Measurements from ENCODE around the gene LAMA3. TPM values are rescaled to one million over a fixed set of nuclear protein-coding genes. Genes with fewer than 3 reads are reported as not detected.
A peak's percentile ranks its signal among the peaks of the same experiment; 100 is the strongest.
"Not testable (repeated sequence)": the region's sequence is repeated elsewhere in the genome, so short reads cannot be mapped to it uniquely, and the experiment has no call there.

The LAMA3 gene
- total RNA-seq, 1 experiment from 2014 or later = 26.7 TPM

- no peak for DNase-seq (ENCODE audit: low read depth)
- in situ Hi-C loops (cut with HindIII; ENCODE audit: low pct_unique_long_range_greater_than_20kb, low sequenced_read_pairs) = no loop called here
These were observed 33.4 kb downstream of the LAMA3 start for GRCh38 chr18:23722646-23723045.

DNA sequence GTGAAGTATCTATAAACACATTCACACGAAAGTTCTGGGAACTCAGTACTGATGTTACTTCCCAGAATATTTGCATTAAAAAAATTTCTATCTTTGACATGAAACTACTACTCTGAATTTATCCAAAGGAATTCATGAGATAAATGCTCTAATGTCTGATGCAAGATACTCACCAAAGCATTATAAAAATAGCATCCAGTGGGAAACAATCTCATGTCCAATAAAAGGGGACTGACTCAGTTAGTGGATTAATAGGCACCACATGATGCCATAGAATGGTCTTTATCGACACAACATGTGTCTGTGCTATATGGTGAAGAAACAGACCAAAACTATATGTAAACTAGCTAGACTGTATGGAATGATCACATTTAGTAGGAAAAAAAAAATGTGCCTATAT is 33.9 kb downstream of the LAMA3 start:
- in situ Hi-C loops (cut with HindIII; ENCODE audit: low pct_unique_long_range_greater_than_20kb, low sequenced_read_pairs) = no loop called here
- no peak for DNase-seq (ENCODE audit: low read depth)

DNA sequence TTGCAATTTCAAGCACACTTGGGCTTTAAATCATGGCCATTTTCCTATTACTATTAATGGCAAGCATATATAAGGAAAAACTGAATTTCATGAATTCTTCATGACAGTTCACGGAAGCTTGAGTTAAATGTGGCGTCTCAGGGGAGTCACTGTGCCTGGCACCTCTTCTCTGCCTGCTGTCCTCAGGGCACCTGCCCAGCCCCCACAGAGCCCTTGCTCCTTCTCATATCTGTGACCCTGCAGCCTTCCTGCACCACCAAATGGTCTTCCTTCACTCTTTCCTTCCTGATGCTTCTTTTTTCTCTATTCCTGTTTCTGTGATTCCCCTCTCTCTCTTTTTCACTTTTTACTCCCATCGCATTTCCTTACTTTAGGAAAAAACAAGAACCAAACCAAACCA is 35.4 kb downstream of the LAMA3 start:
- in situ Hi-C loops (cut with HindIII; ENCODE audit: low pct_unique_long_range_greater_than_20kb, low sequenced_read_pairs) = no loop called here
- DNase-seq (ENCODE audit: low read depth) = no peak

DNA sequence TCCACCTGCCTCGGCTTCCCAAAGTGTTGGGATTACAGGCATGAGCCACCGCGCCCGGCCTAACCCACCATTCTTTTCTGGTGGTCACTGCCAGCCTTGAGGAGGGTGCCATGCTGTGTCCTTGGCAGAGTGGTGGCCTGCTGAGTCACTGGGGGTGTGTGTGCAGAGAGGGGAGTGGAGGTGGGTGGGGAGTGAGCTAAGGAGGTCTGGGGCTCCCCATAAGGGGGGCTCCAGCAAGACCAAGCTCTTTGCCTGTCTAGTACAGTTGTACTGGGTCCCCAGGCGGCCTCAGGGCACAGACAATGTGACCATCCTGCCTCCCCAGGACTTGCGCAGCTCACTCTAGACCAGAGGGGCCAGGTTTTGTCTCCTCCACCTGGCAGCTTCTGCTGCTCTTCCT is 36.1 kb downstream of the LAMA3 start:
- in situ Hi-C loops (cut with HindIII; ENCODE audit: low pct_unique_long_range_greater_than_20kb, low sequenced_read_pairs) = no loop called here
- no peak for DNase-seq (ENCODE audit: low read depth)

DNA sequence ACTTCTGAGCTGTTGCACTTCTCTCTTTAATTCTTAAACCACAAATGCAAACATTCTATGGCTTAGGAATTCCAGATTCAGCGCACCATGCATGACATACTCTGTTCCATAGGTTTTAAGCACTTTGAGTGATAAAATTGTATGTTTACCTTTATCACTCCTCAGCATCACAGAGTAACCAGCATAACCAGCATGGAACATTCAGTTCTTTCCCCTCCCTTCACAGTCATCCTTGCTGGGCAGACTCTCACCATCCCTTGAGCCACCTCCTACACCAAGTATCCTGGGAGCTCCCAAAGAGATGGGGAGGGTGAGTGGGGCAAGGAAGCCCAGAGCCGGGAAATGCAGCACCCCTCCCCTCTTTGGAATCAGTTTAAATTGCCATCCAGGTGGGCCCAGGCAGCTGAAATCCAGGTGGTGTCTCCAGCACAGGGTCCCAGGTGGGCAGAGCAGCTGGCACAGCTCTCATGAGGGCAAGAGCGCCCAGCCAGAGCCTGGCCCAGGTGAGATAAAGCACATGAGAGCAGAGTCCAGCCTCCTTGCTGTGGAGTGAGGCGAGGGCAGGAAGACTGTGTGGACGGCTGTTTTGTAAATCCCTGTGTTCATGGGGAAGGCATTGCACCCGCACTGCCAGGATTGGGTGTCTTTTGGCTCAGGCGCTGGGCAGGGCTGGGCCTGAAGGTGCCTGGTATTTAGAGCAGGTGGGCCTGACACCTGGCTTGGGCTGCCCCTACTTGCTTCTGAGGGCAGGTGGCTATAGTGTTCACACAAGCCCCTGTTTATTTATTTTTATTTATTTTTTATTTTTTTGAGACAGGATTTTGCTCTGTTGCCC is 36.8 kb downstream of the LAMA3 start:
- no peak for DNase-seq (ENCODE audit: low read depth)
- in situ Hi-C loops (cut with HindIII; ENCODE audit: low pct_unique_long_range_greater_than_20kb, low sequenced_read_pairs) = no loop called here

GRCh38 chr18:23727707-23728493 is 38.6 kb downstream of the LAMA3 start:
- DNase-seq (ENCODE audit: low read depth) = no peak
- in situ Hi-C loops (cut with HindIII; ENCODE audit: low pct_unique_long_range_greater_than_20kb, low sequenced_read_pairs) = no loop called here

GRCh38 chr18:23730857-23731256 is 41.6 kb downstream of the LAMA3 start:
- no peak for DNase-seq (ENCODE audit: low read depth)
- in situ Hi-C loops (cut with HindIII; ENCODE audit: low pct_unique_long_range_greater_than_20kb, low sequenced_read_pairs) = no loop called here

- in situ Hi-C loops (cut with HindIII; ENCODE audit: low pct_unique_long_range_greater_than_20kb, low sequenced_read_pairs) = no loop called here
- DNase-seq (ENCODE audit: low read depth) = no peak
These were observed 42.6 kb downstream of the LAMA3 start for GRCh38 chr18:23731861-23732260.

- DNase-seq (ENCODE audit: low read depth) = no peak
- in situ Hi-C loops (cut with HindIII; ENCODE audit: low pct_unique_long_range_greater_than_20kb, low sequenced_read_pairs) = no loop called here
These were observed 43.2 kb downstream of the LAMA3 start for GRCh38 chr18:23732439-23732838.

DNA sequence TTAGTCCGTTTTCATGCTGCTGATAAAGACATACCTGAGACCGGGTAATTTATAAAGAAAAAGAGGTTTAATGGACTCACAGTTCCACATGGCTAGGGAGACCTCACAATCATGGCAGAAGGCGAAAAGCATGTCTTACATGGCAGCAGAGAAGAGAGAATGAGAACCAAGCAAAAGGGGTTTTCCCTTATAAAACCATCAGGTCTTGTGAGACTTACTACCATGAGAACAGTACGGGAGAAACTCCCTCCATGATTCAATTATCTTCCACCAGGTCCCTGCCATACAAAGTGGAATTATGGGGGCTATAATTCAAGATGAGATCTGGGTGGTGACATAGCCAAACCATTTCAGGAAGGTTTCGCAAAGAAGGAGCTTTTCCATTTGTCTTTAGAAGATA is 44.0 kb downstream of the LAMA3 start:
- DNase-seq (ENCODE audit: low read depth) = peak; percentile 41
- in situ Hi-C loops (cut with HindIII; ENCODE audit: low pct_unique_long_range_greater_than_20kb, low sequenced_read_pairs) = not testable (repeated sequence)

- no peak for DNase-seq (ENCODE audit: low read depth)
- in situ Hi-C loops (cut with HindIII; ENCODE audit: low pct_unique_long_range_greater_than_20kb, low sequenced_read_pairs) = no loop called here
These were observed 44.6 kb downstream of the LAMA3 start for GRCh38 chr18:23733895-23734294.

DNA sequence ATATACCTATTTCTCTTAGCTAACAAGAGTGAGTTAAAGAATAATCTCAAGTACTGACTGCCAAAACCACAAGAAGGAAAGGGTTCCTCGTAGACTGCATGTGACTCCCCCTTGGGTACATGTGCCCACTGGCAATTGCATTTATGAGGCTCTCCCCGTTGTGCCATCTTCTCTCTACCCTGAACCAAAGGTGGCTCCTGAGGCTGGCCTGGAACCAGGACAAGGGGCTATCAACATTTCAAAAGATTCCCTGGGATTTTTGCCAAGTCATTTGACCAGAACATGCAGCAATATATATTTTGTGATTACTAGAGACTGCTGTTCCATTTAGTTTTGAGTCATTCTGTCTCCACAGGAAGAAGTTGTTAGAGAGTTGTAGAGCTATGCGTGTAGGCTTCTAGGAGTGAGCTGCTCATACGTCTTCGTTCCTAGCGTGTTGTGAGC is 45.8 kb downstream of the LAMA3 start:
- peak; percentile 90 for DNase-seq (ENCODE audit: low read depth)
- in situ Hi-C loops (cut with HindIII; ENCODE audit: low pct_unique_long_range_greater_than_20kb, low sequenced_read_pairs) = no loop called here

GRCh38 chr18:23737578-23737977 is 48.3 kb downstream of the LAMA3 start:
- in situ Hi-C loops (cut with HindIII; ENCODE audit: low pct_unique_long_range_greater_than_20kb, low sequenced_read_pairs) = no loop called here

DNA sequence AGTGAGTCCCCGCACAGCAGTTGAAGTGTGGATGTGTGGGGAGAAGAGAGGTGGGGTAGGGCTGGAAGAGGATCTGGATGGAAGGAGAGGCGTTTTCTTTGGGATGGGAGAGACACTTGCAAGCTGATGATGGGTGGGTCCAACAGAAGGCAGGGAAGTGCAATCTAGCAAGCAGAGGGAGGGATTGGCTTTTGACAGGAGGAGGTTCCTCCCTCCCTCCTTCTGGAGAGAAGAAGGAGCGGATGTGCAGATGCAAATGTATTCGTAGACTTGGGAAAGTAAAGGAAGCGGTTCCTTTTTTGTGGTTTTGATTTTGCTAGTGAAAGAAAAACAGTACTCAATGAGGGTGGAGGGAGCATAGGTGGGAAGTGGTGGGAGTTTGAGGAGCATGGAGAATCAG is 48.9 kb downstream of the LAMA3 start:
- DNase-seq (ENCODE audit: low read depth) = no peak

More at GRCh38 chr18:23737578-23737977, 48.3 kb downstream of the LAMA3 start:
- DNase-seq (ENCODE audit: low read depth) = no peak

DNA sequence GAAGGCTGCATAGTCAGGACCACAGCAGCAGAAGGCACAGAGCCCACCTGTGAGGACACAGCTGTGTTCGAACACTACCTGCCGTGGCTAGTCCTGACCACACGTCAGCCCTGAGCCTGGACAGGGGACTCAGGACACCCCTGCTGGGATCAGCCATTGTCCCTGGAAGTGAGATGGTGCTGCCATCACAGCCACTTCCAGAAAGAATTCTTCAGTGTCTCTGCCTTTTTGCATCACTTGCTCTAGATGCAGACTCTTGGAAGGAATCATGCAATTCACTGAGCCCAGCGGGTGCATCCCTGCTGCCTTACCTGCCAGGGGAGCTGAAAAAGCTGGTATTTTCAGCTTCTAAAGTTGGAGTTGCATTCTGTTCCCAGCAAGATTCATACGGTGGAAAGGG is 49.3 kb downstream of the LAMA3 start:
- in situ Hi-C loops (cut with HindIII; ENCODE audit: low pct_unique_long_range_greater_than_20kb, low sequenced_read_pairs) = no loop called here
- no peak for DNase-seq (ENCODE audit: low read depth)

More for the DNA sequence above, 48.9 kb downstream of the LAMA3 start:
- in situ Hi-C loops (cut with HindIII; ENCODE audit: low pct_unique_long_range_greater_than_20kb, low sequenced_read_pairs) = no loop called here

DNA sequence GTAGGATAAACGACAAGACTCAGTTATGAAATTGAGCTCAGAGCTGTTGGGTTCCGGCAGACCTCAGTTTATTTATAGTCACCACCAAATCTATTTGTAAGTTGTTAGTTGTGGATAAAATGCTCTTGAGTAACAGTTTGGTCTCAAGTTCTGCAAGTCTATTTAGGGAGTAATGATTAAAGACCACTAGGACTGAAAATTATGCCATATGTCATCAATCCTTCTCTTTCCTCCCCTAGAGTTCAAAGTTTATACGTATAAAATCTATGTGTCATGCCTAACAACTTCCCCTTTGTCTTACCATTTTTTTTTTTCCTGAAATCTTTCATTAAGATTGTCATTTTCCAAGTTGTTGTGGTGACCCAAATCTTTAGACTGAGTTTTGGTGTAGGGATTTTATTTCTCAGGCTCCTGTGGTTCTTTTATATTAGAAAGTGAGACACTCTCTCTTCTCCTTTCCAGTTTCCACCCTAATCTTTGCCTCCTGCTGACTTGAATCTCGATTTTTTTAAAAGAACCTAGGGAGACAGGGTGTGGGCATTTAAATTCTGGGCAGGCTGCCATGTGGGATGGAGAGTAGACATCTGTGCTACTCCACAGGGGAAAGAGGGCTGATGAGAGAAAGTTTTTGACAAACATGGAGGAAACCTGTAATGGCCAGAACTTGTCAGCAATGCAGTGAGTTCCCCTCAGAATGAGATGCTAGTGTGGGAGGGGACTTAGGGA is 51.0 kb downstream of the LAMA3 start:
- no peak for DNase-seq (ENCODE audit: low read depth)
- in situ Hi-C loops (cut with HindIII; ENCODE audit: low pct_unique_long_range_greater_than_20kb, low sequenced_read_pairs) = no loop called here

DNA sequence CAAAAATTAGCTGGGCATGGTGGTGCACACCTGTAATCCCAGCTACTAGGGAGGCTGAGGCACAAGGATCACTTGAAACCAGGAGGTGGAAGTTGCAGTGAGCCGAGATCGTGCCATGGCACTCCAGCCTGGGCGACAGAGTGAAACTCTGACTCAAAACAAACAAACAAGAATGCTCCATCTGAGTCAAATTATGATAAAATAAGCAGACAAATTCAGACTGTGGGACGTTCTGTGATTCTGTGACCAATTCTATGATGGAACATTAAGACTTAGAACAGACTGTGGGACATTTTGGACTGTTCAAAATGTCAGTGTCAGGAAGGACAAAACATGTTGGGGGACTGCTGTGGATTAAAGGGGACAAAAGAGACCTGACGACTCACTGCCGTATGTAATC is 52.7 kb downstream of the LAMA3 start:
- DNase-seq (ENCODE audit: low read depth); in situ Hi-C loops (cut with HindIII; ENCODE audit: low pct_unique_long_range_greater_than_20kb, low sequenced_read_pairs): not testable (repeated sequence)

- in situ Hi-C loops (cut with HindIII; ENCODE audit: low pct_unique_long_range_greater_than_20kb, low sequenced_read_pairs) = no loop called here
- no peak for DNase-seq (ENCODE audit: low read depth)
These were observed 54.6 kb downstream of the LAMA3 start for GRCh38 chr18:23743733-23744333.
